NCI-H446 (cell line): ENCODE measurements around the gene LGALS14.
"Not testable (repeated sequence)": the region's sequence is repeated elsewhere in the genome, so short reads cannot be mapped to it uniquely, and the experiment has no call there.

Experiments
- DNase-seq, 2 experiments: peaks; one replicate each; lab custom pipeline; 2025; lab: John Stamatoyannopoulos, UW

The LGALS14 gene

GRCh38 chr19:39704181-39705044, at the start of gene LGALS14:
Gene LGALS14 (plus strand): TSS chr19:39704481. CDS start chr19:39704529, 48 bp downstream.
- DNase-seq: no peak

GRCh38 chr19:39655613-39656012, 48.7 kb upstream of the LGALS14 start, which contains the start of gene LGALS16:
Gene LGALS16 (plus strand): TSS chr19:39655913. CDS start chr19:39655962, 49 bp downstream.
- no peak for DNase-seq

- no peak for DNase-seq
Measured at GRCh38 chr19:39659791-39660190, 44.5 kb upstream of the LGALS14 start.

- DNase-seq: no peak
Measured at GRCh38 chr19:39660661-39661060, 43.6 kb upstream of the LGALS14 start.

- DNase-seq: no peak
Measured at GRCh38 chr19:39661565-39661964, 42.7 kb upstream of the LGALS14 start.

GRCh38 chr19:39669860-39670259, 34.4 kb upstream of the LGALS14 start:
- DNase-seq: not testable (repeated sequence)

- DNase-seq: no peak
Measured at GRCh38 chr19:39670998-39671397, 33.3 kb upstream of the LGALS14 start.

- DNase-seq: peak; percentile 8 to 66
Measured at GRCh38 chr19:39671739-39672363, 32.4 kb upstream of the LGALS14 start.

- DNase-seq: no peak
Measured at GRCh38 chr19:39672473-39672872, 31.8 kb upstream of the LGALS14 start.

- not testable (repeated sequence) for DNase-seq
Measured at GRCh38 chr19:39673862-39674261, 30.4 kb upstream of the LGALS14 start.

GRCh38 chr19:39676004-39676403, 28.3 kb upstream of the LGALS14 start:
- DNase-seq: no peak

- no peak for DNase-seq
Measured at GRCh38 chr19:39677961-39678889, 26.1 kb upstream of the LGALS14 start.

- no peak for DNase-seq
Measured at GRCh38 chr19:39679056-39679790, 25.1 kb upstream of the LGALS14 start.

GRCh38 chr19:39679791-39680168, 24.5 kb upstream of the LGALS14 start:
- no peak for DNase-seq

- DNase-seq: no peak
Measured at GRCh38 chr19:39680593-39680992, 23.7 kb upstream of the LGALS14 start.

- DNase-seq: no peak
Measured at GRCh38 chr19:39681416-39681815, 22.9 kb upstream of the LGALS14 start.

- DNase-seq: no peak
Measured at GRCh38 chr19:39684267-39684666, 20.0 kb upstream of the LGALS14 start.

- DNase-seq: no peak
Measured at GRCh38 chr19:39686739-39687138, 17.5 kb upstream of the LGALS14 start.

- not testable (repeated sequence) for DNase-seq
Measured at GRCh38 chr19:39688637-39689036, 15.6 kb upstream of the LGALS14 start.

- DNase-seq: no peak
Measured at GRCh38 chr19:39692166-39692565, 12.1 kb upstream of the LGALS14 start.

- DNase-seq: no peak
Measured at GRCh38 chr19:39692822-39693221, 11.5 kb upstream of the LGALS14 start.
